HepG2 (cell line): ENCODE results near the gene VPS4B. TPM values are rescaled to one million over a fixed set of nuclear protein-coding genes. Genes with fewer than 3 reads are reported as not detected.
A peak's percentile ranks its signal among the peaks of the same experiment; 100 is the strongest.

Experiments
- FOSL1 ChIP-seq: sonication (generic); formaldehyde crosslinking; IDR thresholded peaks from 2 replicates; pipeline ENCODE4 v1.9.0; 2021; ENCODE audit warnings: missing genetic modification reagents, borderline replicate concordance
- FOXA1 ChIP-seq, 2 experiments: fragments of 450-650 bp in 1 of 2; sonication (generic) in 1 of 2; formaldehyde crosslinking in 1 of 2; IDR thresholded peaks; 2 replicates each; pipeline versions ENCODE4 v1.4.0 to v1.6.1; 2016 to 2020; ENCODE audit warnings: missing genetic modification reagents in 1 of 2
- HHEX ChIP-seq: IDR thresholded peaks from 2 replicates; pipeline ENCODE4 v1.6.1; 2016; ENCODE audit warnings: control low read depth
- HNRNPK ChIP-seq: fragments of 200-400 bp; formaldehyde crosslinking; IDR thresholded peaks from 2 replicates; pipeline ENCODE4 v1.6.1; 2018; ENCODE audit warnings: low read length, low read depth, moderate library complexity, mild to moderate bottlenecking; ENCODE audit not compliant: poor library complexity, severe bottlenecking
- KLF11 ChIP-seq: IDR thresholded peaks from 2 replicates; pipeline ENCODE4 v1.6.1; 2016; ENCODE audit warnings: missing compliant biosample characterization
- KMT2B ChIP-seq: IDR thresholded peaks from 2 replicates; pipeline ENCODE4 v1.6.1; 2016; ENCODE audit warnings: missing genetic modification reagents, missing compliant biosample characterization
- LCORL ChIP-seq, 2 experiments: fragments of 450-650 bp in 1 of 2; sonication (generic) in 1 of 2; formaldehyde crosslinking in 1 of 2; IDR thresholded peaks; 2 replicates each; pipeline versions ENCODE4 v1.5.0 to v1.6.1; 2017 to 2020; ENCODE audit warnings: antibody characterized with exemption in 1 of 2, missing genetic modification reagents in 1 of 2
- NFE2L1 ChIP-seq: sonication (generic); formaldehyde crosslinking; IDR thresholded peaks from 2 replicates; pipeline ENCODE4 v1.4.0; 2020; ENCODE audit warnings: missing genetic modification reagents, mild to moderate bottlenecking, borderline replicate concordance
- NFIC ChIP-seq: IDR thresholded peaks from 2 replicates; pipeline ENCODE4 v1.6.1; 2012; ENCODE audit warnings: mild to moderate bottlenecking, low read length, inconsistent platforms
- NR2F6 ChIP-seq, 2 experiments: IDR thresholded peaks; 2 replicates each; pipeline ENCODE4 v1.6.1; 2016; ENCODE audit warnings: antibody characterized with exemption in 1 of 2, mild to moderate bottlenecking in 1 of 2
- POGZ ChIP-seq: sonication (generic); formaldehyde crosslinking; IDR thresholded peaks from 2 replicates; pipeline ENCODE4 v1.4.0; 2020; ENCODE audit warnings: mild to moderate bottlenecking, missing genetic modification reagents
- SALL2 ChIP-seq: sonication (generic); formaldehyde crosslinking; IDR thresholded peaks from 2 replicates; pipeline ENCODE4 v1.8.1; 2023; ENCODE audit warnings: mild to moderate bottlenecking, missing genetic modification reagents, inconsistent platforms
- SMARCE1 ChIP-seq: fragments of 450-650 bp; IDR thresholded peaks from 2 replicates; pipeline ENCODE4 v1.6.1; 2017; ENCODE audit warnings: borderline replicate concordance
- ZFAT ChIP-seq: sonication (generic); formaldehyde crosslinking; conservative IDR thresholded peaks from 2 replicates; pipeline ENCODE4 v1.8.1; 2023; ENCODE audit warnings: missing genetic modification reagents, inconsistent platforms
- ZFP36L1 ChIP-seq: sonication (generic); formaldehyde crosslinking; IDR thresholded peaks from 2 replicates; pipeline ENCODE4 v1.8.0; 2022; ENCODE audit warnings: mild to moderate bottlenecking, missing genetic modification reagents, moderate library complexity
- ZFX ChIP-seq: sonication (generic); formaldehyde crosslinking; IDR thresholded peaks from 2 replicates; pipeline ENCODE4 v1.4.0; 2020; ENCODE audit warnings: mild to moderate bottlenecking, low read depth, missing genetic modification reagents, moderate library complexity
- ZNF136 ChIP-seq: sonication (generic); formaldehyde crosslinking; IDR thresholded peaks from 2 replicates; pipeline ENCODE4 v1.8.1; 2022; ENCODE audit warnings: low read depth, mild to moderate bottlenecking, moderate library complexity, missing genetic modification reagents
- ZNF143 ChIP-seq: sonication (generic); formaldehyde crosslinking; IDR thresholded peaks from 2 replicates; pipeline ENCODE4 v1.4.0; 2020; ENCODE audit warnings: missing genetic modification reagents
- ZNF557 ChIP-seq: sonication (generic); formaldehyde crosslinking; IDR thresholded peaks from 2 replicates; pipeline ENCODE4 v1.4.0; 2020; ENCODE audit warnings: missing genetic modification reagents
- ZNF615 ChIP-seq: sonication (generic); formaldehyde crosslinking; IDR thresholded peaks from 2 replicates; pipeline ENCODE4 v1.5.0; 2020; ENCODE audit warnings: mild to moderate bottlenecking, missing genetic modification reagents, borderline replicate concordance
- ZNF749 ChIP-seq: sonication (generic); formaldehyde crosslinking; IDR thresholded peaks from 2 replicates; pipeline ENCODE4 v1.8.0; 2022; ENCODE audit warnings: mild to moderate bottlenecking, missing genetic modification reagents, moderate library complexity, borderline replicate concordance
- ZNF83 ChIP-seq: sonication (generic); formaldehyde crosslinking; IDR thresholded peaks from 2 replicates; pipeline ENCODE4 v1.4.0; 2020; ENCODE audit warnings: missing genetic modification reagents, mild to moderate bottlenecking, borderline replicate concordance
- polyA plus RNA-seq, 8 experiments: library from polyadenylated mRNA; depleted of rRNA in 3 of 8; stranded (reverse) in 7 of 8; unstranded in 1 of 8; fragments of >200 nt; fragmentation: Illumina TruSeq in 4 of 8; extraction: Trizol in 4 of 8; gene quantifications; 2 replicates each; pipeline versions ENCODE4 v1.2.1 to v1.2.3, GENCODE V29; 2011 to 2016; ENCODE audit warnings: low read depth in 4 of 8, missing spikeins in 1 of 8, mixed read lengths in 1 of 8; ENCODE audit not compliant: insufficient read depth in 1 of 8
- total RNA-seq, 5 experiments: library from RNA; depleted of rRNA; stranded (reverse); fragments of >200 nt; fragmentation: Illumina TruSeq; extraction: Trizol; gene quantifications; 2 replicates each; pipeline ENCODE4 v1.2.3, GENCODE V29; 2016; ENCODE audit warnings: low read depth in 1 of 5
- TF ChIP-seq, protein P1 (sequence below): sonication (generic); formaldehyde crosslinking; IDR thresholded peaks from 2 replicates; pipeline ENCODE4 v1.5.0; 2020; ENCODE audit warnings: mild to moderate bottlenecking, missing genetic modification reagents
- TF ChIP-seq, protein P2 (sequence below): sonication (generic); formaldehyde crosslinking; IDR thresholded peaks from 2 replicates; pipeline ENCODE4 v1.4.0; 2020; ENCODE audit warnings: mild to moderate bottlenecking, missing genetic modification reagents
- TF ChIP-seq, protein P3 (sequence below): sonication (generic); formaldehyde crosslinking; IDR thresholded peaks from 2 replicates; pipeline ENCODE4 v1.4.0; 2020; ENCODE audit warnings: missing genetic modification reagents

The VPS4B gene
- total and polyA plus RNA-seq, 2 of the 13 experiments (the other 11 are each of a cell fraction or from before 2014, with no cell fraction given), result 12.8 to 25.9 TPM

DNA sequence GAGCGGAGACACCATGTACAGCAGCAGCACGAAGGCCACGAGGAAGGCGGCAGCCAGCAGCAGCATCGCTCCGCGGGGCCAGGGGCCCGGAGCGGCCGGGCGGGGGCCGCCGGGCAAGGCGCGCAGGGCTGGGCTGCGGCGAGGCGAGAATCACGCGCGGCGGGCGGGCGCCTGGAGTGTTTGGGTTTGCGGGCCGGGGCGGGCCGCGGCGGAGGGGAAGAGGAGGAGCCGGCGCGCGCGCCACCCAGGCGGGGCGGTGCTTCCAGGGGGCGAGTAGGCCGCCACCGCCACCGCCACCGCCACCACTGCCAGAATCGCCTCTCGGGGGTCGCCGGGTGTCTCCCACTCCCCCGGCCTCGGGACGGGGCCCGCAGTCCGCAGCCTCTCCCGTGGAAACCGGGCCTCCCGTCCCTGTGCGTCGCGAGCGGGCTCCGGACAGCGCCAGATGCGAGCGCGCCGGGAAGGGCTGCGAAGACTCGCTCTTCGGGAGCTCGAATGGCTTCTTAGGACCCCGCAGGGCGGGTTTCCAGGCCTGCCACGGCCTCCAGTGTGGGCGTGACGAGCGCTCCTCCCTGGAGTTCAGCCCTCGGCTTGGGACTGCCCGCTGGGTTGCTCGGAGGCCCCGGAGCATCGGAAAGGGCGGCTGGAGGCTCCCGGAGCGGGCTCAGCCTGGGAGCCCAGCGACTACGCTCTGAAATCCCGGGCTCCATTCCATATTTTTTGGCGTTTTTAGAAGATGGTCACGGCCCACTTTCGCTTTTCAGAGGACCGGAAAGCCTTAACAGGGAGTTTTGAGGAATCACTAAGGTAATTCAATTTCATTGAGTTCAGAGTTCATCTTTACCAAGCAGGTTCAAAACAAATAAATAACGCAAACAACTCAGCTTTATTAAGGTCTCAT lies 55.0 kb downstream of the VPS4B start, which contains the start of gene KDSR (continued):
- TF ChIP-seq, protein P1, sequence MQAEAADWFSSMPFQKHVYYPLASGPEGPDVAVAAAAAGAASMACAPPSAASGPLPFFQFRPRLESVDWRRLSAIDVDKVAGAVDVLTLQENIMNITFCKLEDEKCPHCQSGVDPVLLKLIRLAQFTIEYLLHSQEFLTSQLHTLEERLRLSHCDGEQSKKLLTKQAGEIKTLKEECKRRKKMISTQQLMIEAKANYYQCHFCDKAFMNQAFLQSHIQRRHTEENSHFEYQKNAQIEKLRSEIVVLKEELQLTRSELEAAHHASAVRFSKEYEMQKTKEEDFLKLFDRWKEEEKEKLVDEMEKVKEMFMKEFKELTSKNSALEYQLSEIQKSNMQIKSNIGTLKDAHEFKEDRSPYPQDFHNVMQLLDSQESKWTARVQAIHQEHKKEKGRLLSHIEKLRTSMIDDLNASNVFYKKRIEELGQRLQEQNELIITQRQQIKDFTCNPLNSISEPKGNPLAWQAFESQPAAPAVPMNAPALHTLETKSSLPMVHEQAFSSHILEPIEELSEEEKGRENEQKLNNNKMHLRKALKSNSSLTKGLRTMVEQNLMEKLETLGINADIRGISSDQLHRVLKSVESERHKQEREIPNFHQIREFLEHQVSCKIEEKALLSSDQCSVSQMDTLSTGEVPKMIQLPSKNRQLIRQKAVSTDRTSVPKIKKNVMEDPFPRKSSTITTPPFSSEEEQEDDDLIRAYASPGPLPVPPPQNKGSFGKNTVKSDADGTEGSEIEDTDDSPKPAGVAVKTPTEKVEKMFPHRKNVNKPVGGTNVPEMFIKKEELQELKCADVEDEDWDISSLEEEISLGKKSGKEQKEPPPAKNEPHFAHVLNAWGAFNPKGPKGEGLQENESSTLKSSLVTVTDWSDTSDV (CRISPR knock-in tag), result no peak
- TF ChIP-seq NFE2L1 (CRISPR knock-in tag) (no peak), ZNF143 (0 out of 2 replicates have a peak, but pooled peaks have one; percentile 50), NFIC (peak; percentile 74), NR2F6 (IDR thresholded peaks at IDR 0.05) (peak; percentile 37; the same call in 1 of the 2 replicates), NR2F6 (CRISPR knock-in tag; IDR thresholded peaks at IDR 0.05) (peak; percentile 29), KLF11 (CRISPR knock-in tag) (peak; percentile 90), ZNF749 (CRISPR knock-in tag) (peak; percentile 86; the same call in 1 of the 2 replicates), ZNF83 (peak; percentile 95; the same call in 1 of the 2 replicates), ZFX (peak; percentile 99), HNRNPK (peak; percentile 28), HHEX (CRISPR knock-in tag) (no peak), ZFP36L1 (CRISPR knock-in tag) (0 out of 2 replicates have a peak, but pooled peaks have one; percentile 61), SALL2 (peak; percentile 86), ZNF136 (CRISPR knock-in tag) (0 out of 2 replicates have a peak, but pooled peaks have one; percentile 46), ZFAT (CRISPR knock-in tag) (0 out of 2 replicates have a peak, but pooled peaks have one; percentile 64), LCORL (IDR thresholded peaks at IDR 0.05) (peak; percentile 81), LCORL (CRISPR knock-in tag; IDR thresholded peaks at IDR 0.05) (peak; percentile 66; the same call in 1 of the 2 replicates), FOXA1 (IDR thresholded peaks at IDR 0.05) (no peak), FOXA1 (CRISPR knock-in tag; IDR thresholded peaks at IDR 0.05) (0 out of 2 replicates have a peak, but pooled peaks have one; percentile 21), ZNF615 (CRISPR knock-in tag) (0 out of 2 replicates have a peak, but pooled peaks have one; percentile 33), FOSL1 (CRISPR knock-in tag) (0 out of 2 replicates have a peak, but pooled peaks have one; percentile 8), KMT2B (CRISPR knock-in tag) (peak; percentile 79), POGZ (peak; percentile 91), ZNF557 (0 out of 2 replicates have a peak, but pooled peaks have one; percentile 73), SMARCE1 (no peak)
- TF ChIP-seq, protein P2, sequence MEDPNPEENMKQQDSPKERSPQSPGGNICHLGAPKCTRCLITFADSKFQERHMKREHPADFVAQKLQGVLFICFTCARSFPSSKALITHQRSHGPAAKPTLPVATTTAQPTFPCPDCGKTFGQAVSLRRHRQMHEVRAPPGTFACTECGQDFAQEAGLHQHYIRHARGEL, result no peak
- TF ChIP-seq, protein P3, sequence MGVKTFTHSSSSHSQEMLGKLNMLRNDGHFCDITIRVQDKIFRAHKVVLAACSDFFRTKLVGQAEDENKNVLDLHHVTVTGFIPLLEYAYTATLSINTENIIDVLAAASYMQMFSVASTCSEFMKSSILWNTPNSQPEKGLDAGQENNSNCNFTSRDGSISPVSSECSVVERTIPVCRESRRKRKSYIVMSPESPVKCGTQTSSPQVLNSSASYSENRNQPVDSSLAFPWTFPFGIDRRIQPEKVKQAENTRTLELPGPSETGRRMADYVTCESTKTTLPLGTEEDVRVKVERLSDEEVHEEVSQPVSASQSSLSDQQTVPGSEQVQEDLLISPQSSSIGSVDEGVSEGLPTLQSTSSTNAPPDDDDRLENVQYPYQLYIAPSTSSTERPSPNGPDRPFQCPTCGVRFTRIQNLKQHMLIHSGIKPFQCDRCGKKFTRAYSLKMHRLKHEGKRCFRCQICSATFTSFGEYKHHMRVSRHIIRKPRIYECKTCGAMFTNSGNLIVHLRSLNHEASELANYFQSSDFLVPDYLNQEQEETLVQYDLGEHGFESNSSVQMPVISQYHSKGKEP, result no peak
